MM.1S (cell line): Measurements from ENCODE around the gene RABGEF1.

Experiments
- DNase-seq: peaks from one replicate; pipeline ENCODE4 v3.0.0-alpha.2; 2015
- H2AFZ ChIP-seq: fragments of 300-600 bp; sonication (generic); 2 replicates; pipeline ENCODE4 v1.6.0; 2016; ENCODE audit warnings: antibody characterized with exemption, low read length
- H3F3A ChIP-seq: fragments of 300-600 bp; sonication (generic); 2 replicates; pipeline ENCODE4 v1.6.1; 2016; ENCODE audit warnings: mild to moderate bottlenecking, antibody characterized with exemption, low read length, moderate library complexity, mixed read lengths; ENCODE audit not compliant: insufficient read depth
- H3K27ac ChIP-seq: fragments of 300-600 bp; sonication (generic); 2 replicates; pipeline ENCODE4 v1.5.1; 2016; ENCODE audit warnings: mild to moderate bottlenecking, low read length
- H3K27me3 ChIP-seq: fragments of 300-600 bp; sonication (generic); replicated peaks from 2 replicates; pipeline ENCODE4 v1.6.0; 2016; ENCODE audit warnings: low read length; ENCODE audit not compliant: insufficient read depth
- H3K36me3 ChIP-seq: fragments of 300-600 bp; sonication (generic); replicated peaks from 2 replicates; pipeline ENCODE4 v1.6.1; 2016; ENCODE audit warnings: mild to moderate bottlenecking, low read length, mixed read lengths; ENCODE audit not compliant: insufficient read depth
- H3K4me1 ChIP-seq: fragments of 300-600 bp; sonication (generic); 2 replicates; pipeline ENCODE4 v1.6.1; 2016; ENCODE audit warnings: low read length, mixed read lengths
- H3K4me2 ChIP-seq: fragments of 300-600 bp; sonication (generic); 2 replicates; pipeline ENCODE4 v1.6.0; 2016; ENCODE audit warnings: low read depth, low read length
- H3K4me3 ChIP-seq: fragments of 300-600 bp; sonication (generic); 2 replicates; pipeline ENCODE4 v1.5.1; 2016; ENCODE audit warnings: low read length, mixed read lengths
- H3K79me2 ChIP-seq: fragments of 300-600 bp; sonication (generic); 2 replicates; pipeline ENCODE4 v1.6.1; 2016; ENCODE audit warnings: mixed run types, low read length, mixed read lengths
- H3K9ac ChIP-seq: fragments of 300-600 bp; sonication (generic); 2 replicates; pipeline ENCODE4 v1.6.1; 2016; ENCODE audit warnings: low read length, mixed read lengths
- H3K9me2 ChIP-seq: fragments of 300-600 bp; sonication (generic); replicated peaks from 2 replicates; pipeline ENCODE4 v1.6.1; 2016; ENCODE audit warnings: mild to moderate bottlenecking, low read length, mixed read lengths; ENCODE audit not compliant: insufficient read depth
- H3K9me3 ChIP-seq: fragments of 300-600 bp; sonication (generic); replicated peaks from 2 replicates; pipeline ENCODE4 v1.6.1; 2016; ENCODE audit warnings: mild to moderate bottlenecking, low read length, mixed read lengths; ENCODE audit not compliant: insufficient read depth
- H4K20me1 ChIP-seq: fragments of 300-600 bp; sonication (generic); 2 replicates; pipeline ENCODE4 v1.6.1; 2016; ENCODE audit warnings: mild to moderate bottlenecking, low read length, moderate library complexity, mixed read lengths; ENCODE audit not compliant: insufficient read depth
- CTCF ChIP-seq: fragments of 300-600 bp; sonication (generic); IDR thresholded peaks from 2 replicates; pipeline ENCODE4 v1.5.1; 2016; ENCODE audit warnings: antibody characterized with exemption, low read length, mixed read lengths
- EZH2 ChIP-seq: fragments of 300-600 bp; sonication (generic); optimal IDR thresholded peaks from 2 replicates; pipeline ENCODE3; 2017; ENCODE audit warnings: low read depth, mild to moderate bottlenecking, antibody characterized with exemption, low read length, mixed read lengths
- EZH2phosphoT487 ChIP-seq: fragments of 300-600 bp; sonication (generic); IDR thresholded peaks from 2 replicates; pipeline ENCODE4 v1.6.1; 2018; ENCODE audit warnings: antibody characterized with exemption, low read length

Gene RABGEF1

GRCh38 chr7:66735850-66736249 is 4.7 kb upstream of the RABGEF1 start:
- Histone ChIP-seq H3K4me3 (no peak overlapping the region), H3K27ac (no peak overlapping the region), H3F3A (peaks cover 8% of the 10 kb centered on the region; the same call in 1 of the 2 replicates), H3K36me3 (no peaks in the 10 kb centered on the region), H2AFZ (no peak overlapping the region), H4K20me1 (no peaks in the 10 kb centered on the region), H3K9me2 (no peaks in the 10 kb centered on the region), H3K4me2 (no peak overlapping the region), H3K79me2 (peaks cover 7% of the 10 kb centered on the region), H3K9ac (no peak overlapping the region), H3K4me1 (peaks cover 3% of the 10 kb centered on the region; the same call in 1 of the 2 replicates), H3K9me3 (no peaks in the 10 kb centered on the region), H3K27me3 (no peaks in the 10 kb centered on the region)
- TF ChIP-seq EZH2phosphoT487 = no peak
- TF ChIP-seq CTCF = no peak
- no peak for TF ChIP-seq EZH2
- no peak for DNase-seq

GRCh38 chr7:66736892-66737291 is 3.6 kb upstream of the RABGEF1 start:
- TF ChIP-seq CTCF (no peak), EZH2phosphoT487 (no peak), EZH2 (no peak)
- Histone ChIP-seq H3K9me2 (no peaks in the 10 kb centered on the region), H3K36me3 (no peaks in the 10 kb centered on the region), H3K9me3 (no peaks in the 10 kb centered on the region), H3K4me2 (no peak overlapping the region), H3K4me3 (no peak overlapping the region), H4K20me1 (no peaks in the 10 kb centered on the region), H3F3A (peaks cover 8% of the 10 kb centered on the region; the same call in 1 of the 2 replicates), H3K4me1 (peaks cover 3% of the 10 kb centered on the region; the same call in 1 of the 2 replicates), H3K27me3 (no peaks in the 10 kb centered on the region), H3K9ac (no peak overlapping the region), H2AFZ (no peak overlapping the region), H3K79me2 (peaks cover 17% of the 10 kb centered on the region), H3K27ac (no peak overlapping the region)
- DNase-seq = no peak

- Histone ChIP-seq H4K20me1 (no peaks in the 10 kb centered on the region), H3K9me3 (no peaks in the 10 kb centered on the region), H2AFZ (no peak overlapping the region), H3K4me3 (no peak overlapping the region), H3K27me3 (no peaks in the 10 kb centered on the region), H3K36me3 (no peaks in the 10 kb centered on the region), H3K27ac (no peak overlapping the region), H3F3A (peaks cover 8% of the 10 kb centered on the region; the same call in 1 of the 2 replicates), H3K9me2 (no peaks in the 10 kb centered on the region), H3K4me1 (peaks cover 3% of the 10 kb centered on the region; the same call in 1 of the 2 replicates), H3K9ac (no peak overlapping the region), H3K79me2 (peaks cover 23% of the 10 kb centered on the region), H3K4me2 (no peak overlapping the region)
- no peak for DNase-seq
- TF ChIP-seq EZH2phosphoT487 = no peak
- TF ChIP-seq CTCF = no peak
- no peak for TF ChIP-seq EZH2
These were observed 2.9 kb upstream of the RABGEF1 start for GRCh38 chr7:66737667-66738066.
